CD8-positive, alpha-beta memory T cell (primary cell): Measurements from ENCODE around the gene TLK2. TPM values are rescaled to one million over a fixed set of nuclear protein-coding genes. Genes with fewer than 3 reads are reported as not detected.
"Not testable (repeated sequence)": the region's sequence is repeated elsewhere in the genome, so short reads cannot be mapped to it uniquely, and the experiment has no call there.

Experiments used
- CTCF ChIA-PET: fragments of 350-600 bp; sonication (Branson Sonifier 250); formaldehyde crosslinking; loops from one replicate; lab custom pipeline; 2021; ENCODE audit warnings: antibody characterized with exemption; lab: Charles Lee
- POLR2A ChIA-PET: fragments of 350-600 bp; sonication (Branson Sonifier 250); formaldehyde crosslinking; loops from one replicate; lab custom pipeline; 2021; ENCODE audit warnings: antibody characterized with exemption; lab: Charles Lee
- DNase-seq, 5 donors: peaks; one replicate each; pipeline versions ENCODE4 v3.0.0 to v3.0.0-alpha.2; 2020 to 2022; ENCODE audit warnings: mixed read lengths in 1 of 5
- H3K27ac ChIP-seq: one replicate; pipeline ENCODE4 v1.7.0; 2013; ENCODE audit warnings: low read depth, mild to moderate bottlenecking, low read length, moderate library complexity
- H3K27me3 ChIP-seq: 2 replicates; pipeline ENCODE4 v1.7.0; 2013; ENCODE audit warnings: low read length, mild to moderate bottlenecking; ENCODE audit not compliant: insufficient read depth, poor library complexity, severe bottlenecking
- H3K36me3 ChIP-seq: 2 replicates; pipeline ENCODE4 v1.7.0; 2013; ENCODE audit warnings: mild to moderate bottlenecking, low read length, moderate library complexity; ENCODE audit not compliant: insufficient read depth
- H3K4me1 ChIP-seq: 2 replicates; pipeline ENCODE4 v1.7.0; 2013; ENCODE audit warnings: mild to moderate bottlenecking, low read length, moderate library complexity; ENCODE audit not compliant: insufficient read depth
- H3K4me3 ChIP-seq: 2 replicates; pipeline ENCODE4 v1.7.0; 2013; ENCODE audit warnings: mild to moderate bottlenecking, low read length
- H3K9me3 ChIP-seq: 2 replicates; pipeline ENCODE4 v1.7.0; 2013; ENCODE audit warnings: mild to moderate bottlenecking, low read length
- H3K27ac Mint-ChIP-seq, 8 donors: one replicate each; pipeline ENCODE4 v1.8.0; 2020 to 2021; ENCODE audit warnings: mixed read lengths in 8 of 8, mild to moderate bottlenecking in 6 of 8, inconsistent platforms in 3 of 8, moderate library complexity in 3 of 8
- H3K27me3 Mint-ChIP-seq, 2 donors: one replicate each; pipeline ENCODE4 v1.8.0; 2020 to 2021; ENCODE audit warnings: mixed read lengths in 2 of 2, mild to moderate bottlenecking in 1 of 2, moderate library complexity in 1 of 2
- H3K36me3 Mint-ChIP-seq, 3 donors: one replicate each; pipeline ENCODE4 v1.8.0; 2020 to 2021; ENCODE audit warnings: mixed read lengths in 3 of 3, inconsistent platforms in 1 of 3, mild to moderate bottlenecking in 1 of 3
- H3K4me1 Mint-ChIP-seq, 3 donors: one replicate each; pipeline ENCODE4 v1.8.0; 2020 to 2021; ENCODE audit warnings: mixed read lengths in 3 of 3, inconsistent platforms in 1 of 3, mild to moderate bottlenecking in 1 of 3
- H3K4me3 Mint-ChIP-seq, 7 donors: one replicate each; pipeline ENCODE4 v1.8.0; 2020 to 2021; ENCODE audit warnings: mixed read lengths in 7 of 7, mild to moderate bottlenecking in 6 of 7, moderate library complexity in 4 of 7, inconsistent platforms in 2 of 7
- H3K9me3 Mint-ChIP-seq, 5 donors: one replicate each; pipeline ENCODE4 v1.8.0; 2020 to 2022; ENCODE audit warnings: mixed read lengths in 5 of 5, mild to moderate bottlenecking in 3 of 5, moderate library complexity in 2 of 5, inconsistent platforms in 1 of 5
- polyA plus RNA-seq: library from polyadenylated mRNA; unstranded; fragments of 300-500 nt; fragmentation: Illumina TruSeq; gene quantifications from one replicate; pipeline ENCODE4 v1.2.3, GENCODE V29; 2021
- total RNA-seq, 2 experiments: library from RNA; stranded (reverse); gene quantifications; one replicate each; pipeline ENCODE4 v1.2.3, GENCODE V29; 2021

Gene TLK2
- total RNA-seq = 10 to 100 TPM; 41.9 to 43.4 TPM
- polyA plus RNA-seq = 13.3 TPM

GRCh38 chr17:62478424-62478879, at the start of gene TLK2:
TLK2 (plus strand) TSS chr17:62478825; CDS start chr17:62481126, 2,301 bp downstream.
- DNase-seq = peak; percentile 67 to 85 (median 69)
- H3K27me3 ChIP-seq = no peaks in the 10 kb centered on the region
- H3K4me3 ChIP-seq = peak within 1 kb of the TSS; percentile 54
- Mint-ChIP-seq H3K4me3 (peak within 1 kb of the TSS; percentile 88 to 99 (median 93)), H3K4me1 (peaks cover 34 to 45% (median 44%) of the 10 kb centered on the region in 3 donors), H3K27me3 (peaks cover 0 to 3% of the 10 kb centered on the region in 2 donors), H3K9me3 (no peaks in the 10 kb centered on the region), H3K27ac (peak within 1 kb of the TSS; percentile 95 to 98 (median 96)), H3K36me3 (peaks cover 0 to 26% (median 2%) of the 10 kb centered on the region in 3 donors)
- H3K27ac ChIP-seq = peak within 1 kb of the TSS; percentile 64
- POLR2A ChIA-PET = no interaction called here
- CTCF ChIA-PET = no interaction called here
- no peaks in the 10 kb centered on the region for H3K9me3 ChIP-seq
- H3K4me1 ChIP-seq = peaks cover 12% of the 10 kb centered on the region
- H3K36me3 ChIP-seq = no peaks in the 10 kb centered on the region

GRCh38 chr17:62435251-62435650, 43.4 kb upstream of the TLK2 start:
- H3K27ac Mint-ChIP-seq, H3K27ac ChIP-seq, H3K36me3 ChIP-seq, H3K4me1 Mint-ChIP-seq, CTCF ChIA-PET, H3K4me3 Mint-ChIP-seq, H3K27me3 Mint-ChIP-seq, H3K27me3 ChIP-seq, H3K9me3 Mint-ChIP-seq, DNase-seq, H3K4me3 ChIP-seq, H3K4me1 ChIP-seq, H3K9me3 ChIP-seq, POLR2A ChIA-PET: not testable (repeated sequence)
- peaks cover 0 to 50% (median 12%) of the 10 kb centered on the region in 3 donors for H3K36me3 Mint-ChIP-seq

GRCh38 chr17:62441181-62441580, 37.4 kb upstream of the TLK2 start:
- H3K36me3 Mint-ChIP-seq = peaks cover 3 to 57% (median 20%) of the 10 kb centered on the region in 3 donors
- H3K27ac Mint-ChIP-seq, H3K27me3 Mint-ChIP-seq, POLR2A ChIA-PET, H3K9me3 ChIP-seq, H3K4me3 ChIP-seq, DNase-seq, H3K4me1 Mint-ChIP-seq, H3K4me3 Mint-ChIP-seq, H3K27ac ChIP-seq, H3K4me1 ChIP-seq, H3K9me3 Mint-ChIP-seq, H3K36me3 ChIP-seq, CTCF ChIA-PET, H3K27me3 ChIP-seq: not testable (repeated sequence)

GRCh38 chr17:62444063-62444462, 34.6 kb upstream of the TLK2 start:
- H3K9me3 Mint-ChIP-seq = no peaks in the 10 kb centered on the region
- POLR2A ChIA-PET = no interaction called here

DNA sequence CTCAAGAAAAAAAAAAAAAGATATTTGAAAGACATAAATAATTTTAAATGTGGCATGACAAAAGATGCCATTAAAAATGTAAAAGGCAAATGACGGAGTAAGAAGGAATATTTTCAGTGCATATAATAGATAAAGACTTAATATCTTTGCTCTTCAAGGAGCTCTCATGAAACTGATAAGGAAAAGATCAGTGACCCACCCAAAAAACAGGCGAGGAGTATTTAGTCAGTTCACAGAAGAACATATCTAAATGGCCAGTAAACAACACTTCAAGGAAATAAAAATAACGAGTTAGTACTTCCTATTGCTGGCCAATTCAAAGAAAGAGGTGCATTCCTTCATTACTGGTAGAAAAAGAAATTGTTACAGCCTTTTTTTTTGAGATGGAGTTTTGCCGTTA, 32.8 kb upstream of the TLK2 start:
- DNase-seq, H3K9me3 ChIP-seq, H3K4me1 ChIP-seq, H3K9me3 Mint-ChIP-seq, H3K4me3 ChIP-seq, H3K4me1 Mint-ChIP-seq, CTCF ChIA-PET, H3K27me3 Mint-ChIP-seq, H3K27ac Mint-ChIP-seq, H3K27ac ChIP-seq, H3K27me3 ChIP-seq, H3K4me3 Mint-ChIP-seq, POLR2A ChIA-PET, H3K36me3 ChIP-seq: not testable (repeated sequence)
- H3K36me3 Mint-ChIP-seq = peaks cover 3 to 59% (median 21%) of the 10 kb centered on the region in 3 donors

More at GRCh38 chr17:62444063-62444462, 34.6 kb upstream of the TLK2 start:
- no peaks in the 10 kb centered on the region for H3K27me3 ChIP-seq
- CTCF ChIA-PET = no interaction called here
- H3K4me1 ChIP-seq = no peaks in the 10 kb centered on the region
- Mint-ChIP-seq H3K27ac (no peak overlapping the region), H3K36me3 (peaks cover 3 to 63% (median 22%) of the 10 kb centered on the region in 3 donors), H3K4me1 (no peaks in the 10 kb centered on the region), H3K27me3 (no peaks in the 10 kb centered on the region), H3K4me3 (no peak overlapping the region)
- H3K4me3 ChIP-seq = no peak overlapping the region
- DNase-seq = no peak
- peaks cover 5% of the 10 kb centered on the region for H3K36me3 ChIP-seq
- H3K27ac ChIP-seq = no peak overlapping the region
- no peaks in the 10 kb centered on the region for H3K9me3 ChIP-seq

DNA sequence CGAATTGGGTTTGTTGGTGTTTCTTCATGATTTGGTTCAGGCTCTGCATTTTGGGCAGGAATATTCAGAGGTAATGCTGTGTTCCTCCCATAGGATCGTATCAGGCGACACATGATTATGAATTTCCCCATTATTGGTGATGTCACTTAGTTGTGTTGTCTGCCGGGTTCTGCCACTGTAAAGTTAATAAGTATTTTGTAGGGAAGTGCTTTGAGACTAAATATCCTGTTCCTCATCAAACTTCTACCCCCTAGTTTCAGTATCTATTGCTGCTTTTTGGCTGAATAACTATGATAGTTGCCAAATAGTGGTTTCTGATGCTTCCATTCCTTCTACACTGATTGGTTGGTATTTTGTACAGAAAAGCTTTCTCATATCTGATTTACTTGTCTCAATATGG, 26.4 kb upstream of the TLK2 start:
- H3K4me3 Mint-ChIP-seq, H3K4me1 ChIP-seq, H3K27me3 Mint-ChIP-seq, H3K9me3 Mint-ChIP-seq, POLR2A ChIA-PET, H3K36me3 ChIP-seq, H3K4me3 ChIP-seq, H3K9me3 ChIP-seq, CTCF ChIA-PET, H3K27me3 ChIP-seq, H3K27ac ChIP-seq, DNase-seq: not testable (repeated sequence)
- peak overlapping the region in 1 of 8 donors; percentile 57 for H3K27ac Mint-ChIP-seq
- H3K36me3 Mint-ChIP-seq = peaks cover 0 to 25% (median 10%) of the 10 kb centered on the region in 3 donors
- peaks cover 13 to 17% (median 15%) of the 10 kb centered on the region in 3 donors for H3K4me1 Mint-ChIP-seq

DNA sequence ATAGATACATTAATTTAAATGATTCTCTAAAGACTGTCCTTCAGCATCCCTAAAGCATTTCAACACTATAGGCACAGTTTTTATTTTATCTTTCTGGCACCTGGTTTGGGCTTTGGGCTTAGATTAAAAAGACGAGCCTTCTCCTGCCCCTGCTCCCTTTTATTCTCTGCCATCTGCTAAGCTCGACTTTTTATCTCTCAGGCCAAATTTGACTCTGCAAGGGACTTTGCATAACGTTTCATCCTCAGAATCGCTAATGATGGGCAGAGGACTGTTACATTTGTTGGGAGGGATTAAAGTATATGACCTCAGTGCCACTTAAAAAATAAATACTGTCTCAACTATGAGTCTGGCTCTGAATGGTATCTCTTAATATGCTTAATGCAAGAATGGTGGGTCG, 25.6 kb upstream of the TLK2 start:
- peaks cover 0 to 17% (median 6%) of the 10 kb centered on the region in 3 donors for H3K36me3 Mint-ChIP-seq
- H3K4me1 ChIP-seq, H3K9me3 Mint-ChIP-seq, H3K9me3 ChIP-seq, H3K4me3 ChIP-seq, H3K4me3 Mint-ChIP-seq, H3K27ac ChIP-seq, DNase-seq, H3K27me3 Mint-ChIP-seq, H3K27me3 ChIP-seq, POLR2A ChIA-PET, H3K36me3 ChIP-seq, CTCF ChIA-PET: not testable (repeated sequence)
- H3K4me1 Mint-ChIP-seq = peaks cover 13 to 17% (median 15%) of the 10 kb centered on the region in 3 donors
- peak overlapping the region in 2 of 8 donors; percentile 43 to 57 for H3K27ac Mint-ChIP-seq

GRCh38 chr17:62453656-62454055, 25.0 kb upstream of the TLK2 start:
- Mint-ChIP-seq H3K36me3 (peaks cover 0 to 11% (median 5%) of the 10 kb centered on the region in 3 donors), H3K27ac (peak overlapping the region; percentile 2 to 90 (median 48)), H3K4me3 (peak overlapping the region; percentile 2 to 60 (median 56)), H3K4me1 (peaks cover 13 to 17% (median 15%) of the 10 kb centered on the region in 3 donors)
- H3K9me3 ChIP-seq, H3K4me1 ChIP-seq, H3K27me3 Mint-ChIP-seq, CTCF ChIA-PET, H3K27ac ChIP-seq, H3K27me3 ChIP-seq, POLR2A ChIA-PET, H3K4me3 ChIP-seq, H3K9me3 Mint-ChIP-seq, H3K36me3 ChIP-seq: not testable (repeated sequence)
- peak in 2 of 5 donors; percentile 2 to 57 for DNase-seq
